Measurements from ENCODE around the gene KCNH1.

DNA sequence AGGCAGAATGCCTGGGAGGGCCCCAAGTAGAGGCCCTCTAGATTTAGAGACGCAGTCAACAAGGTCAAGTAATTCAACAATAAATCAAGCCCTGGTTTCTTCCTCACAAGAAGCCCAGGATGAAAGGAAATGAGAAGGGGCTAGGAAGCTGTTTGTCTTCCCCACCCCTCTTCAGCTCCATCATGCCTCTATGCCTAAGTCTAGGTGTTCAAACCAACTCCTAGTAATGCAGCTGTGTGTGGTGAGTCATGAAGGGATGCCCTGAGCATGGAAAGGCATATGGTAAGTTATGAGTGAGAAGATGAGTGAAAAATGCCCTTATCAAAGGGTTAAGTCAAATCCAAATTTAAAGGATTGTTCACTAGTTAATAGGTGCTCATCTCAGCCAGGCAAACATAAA is 339.5 kb downstream of the KCNH1 start:
- no peak for TF ChIP-seq POLR2A (IDR thresholded peaks at IDR 0.05)
- TF ChIP-seq, protein P1, sequence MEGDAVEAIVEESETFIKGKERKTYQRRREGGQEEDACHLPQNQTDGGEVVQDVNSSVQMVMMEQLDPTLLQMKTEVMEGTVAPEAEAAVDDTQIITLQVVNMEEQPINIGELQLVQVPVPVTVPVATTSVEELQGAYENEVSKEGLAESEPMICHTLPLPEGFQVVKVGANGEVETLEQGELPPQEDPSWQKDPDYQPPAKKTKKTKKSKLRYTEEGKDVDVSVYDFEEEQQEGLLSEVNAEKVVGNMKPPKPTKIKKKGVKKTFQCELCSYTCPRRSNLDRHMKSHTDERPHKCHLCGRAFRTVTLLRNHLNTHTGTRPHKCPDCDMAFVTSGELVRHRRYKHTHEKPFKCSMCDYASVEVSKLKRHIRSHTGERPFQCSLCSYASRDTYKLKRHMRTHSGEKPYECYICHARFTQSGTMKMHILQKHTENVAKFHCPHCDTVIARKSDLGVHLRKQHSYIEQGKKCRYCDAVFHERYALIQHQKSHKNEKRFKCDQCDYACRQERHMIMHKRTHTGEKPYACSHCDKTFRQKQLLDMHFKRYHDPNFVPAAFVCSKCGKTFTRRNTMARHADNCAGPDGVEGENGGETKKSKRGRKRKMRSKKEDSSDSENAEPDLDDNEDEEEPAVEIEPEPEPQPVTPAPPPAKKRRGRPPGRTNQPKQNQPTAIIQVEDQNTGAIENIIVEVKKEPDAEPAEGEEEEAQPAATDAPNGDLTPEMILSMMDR (IDR thresholded peaks at IDR 0.05 in 4 of 5, conservative IDR thresholded peaks at IDR 0.05 in 1 of 5) = no peak
